ENCODE measurements around the gene ABCC5.

GRCh38 chr3:183975981-183976662, 41.6 kb downstream of the ABCC5 start:
- TF ChIP-seq CTCF (conservative IDR thresholded peaks at IDR 0.05), result no peak
- TF ChIP-seq EZH2 (IDR thresholded peaks at IDR 0.05; ENCODE audit: low read depth), result no peak

All from PC-9 (cell line).